ENCODE results near the gene HOXB9. TPM values are rescaled to one million over a fixed set of nuclear protein-coding genes. Genes with fewer than 3 reads are reported as not detected.

HOXB9 gene
- total and polyA plus RNA-seq, 8 donors: 0.09 to 0.61 (median 0.15) TPM; not detected in 2

DNA sequence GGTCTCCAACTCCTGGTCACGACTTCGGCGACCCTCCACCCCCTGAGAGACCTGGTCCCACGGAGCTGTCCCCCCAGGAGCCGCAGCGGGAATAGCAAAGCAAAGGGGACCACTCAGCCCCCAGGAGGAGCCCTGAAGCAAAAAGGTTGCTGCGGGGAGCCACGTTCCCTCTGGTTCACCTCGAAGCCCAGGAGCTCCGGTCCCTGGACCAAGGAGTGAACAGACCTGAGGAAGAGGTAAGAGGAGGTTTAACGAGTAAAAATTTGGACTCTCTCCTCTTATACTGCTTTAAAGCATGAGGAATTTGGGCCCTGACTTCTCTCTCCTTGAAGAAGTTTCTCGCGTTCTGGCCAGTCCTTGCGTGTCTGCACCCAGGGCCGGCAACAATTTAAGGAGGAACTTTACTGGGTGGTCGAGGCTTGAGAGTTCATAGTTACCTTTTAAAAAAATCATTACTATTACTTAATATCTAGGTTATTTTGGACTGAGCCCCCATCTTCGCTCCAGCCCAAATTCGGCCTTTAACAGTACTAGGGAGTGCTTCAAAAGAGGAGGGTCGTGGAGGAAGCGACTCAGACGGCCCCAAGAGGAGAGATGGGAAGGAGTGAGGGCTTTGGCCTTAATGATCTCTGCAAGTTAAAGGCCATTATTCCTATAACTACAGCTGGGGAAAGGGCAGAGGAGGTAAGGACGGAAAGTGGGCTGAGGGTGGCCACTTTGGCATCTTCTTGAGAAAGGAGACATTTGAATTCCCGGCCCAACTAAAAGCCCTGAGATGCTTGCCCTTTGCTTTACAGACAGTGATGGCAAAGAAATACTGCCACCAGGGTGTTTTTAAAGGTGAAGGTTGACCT lies 16.9 kb upstream of the HOXB9 start:
- Histone ChIP-seq H3K9me3 (no peaks in the 10 kb centered on the region), H3K4me3 (no peak overlapping the region), H3K27me3 (peaks cover 99 to 100% of the 10 kb centered on the region in 2 donors), H3K27ac (no peak overlapping the region), H3K4me1 (peaks cover 0 to 14% of the 10 kb centered on the region in 2 donors), H3K36me3 (no peaks in the 10 kb centered on the region)
- no peak for ATAC-seq
- TF ChIP-seq, protein P1, sequence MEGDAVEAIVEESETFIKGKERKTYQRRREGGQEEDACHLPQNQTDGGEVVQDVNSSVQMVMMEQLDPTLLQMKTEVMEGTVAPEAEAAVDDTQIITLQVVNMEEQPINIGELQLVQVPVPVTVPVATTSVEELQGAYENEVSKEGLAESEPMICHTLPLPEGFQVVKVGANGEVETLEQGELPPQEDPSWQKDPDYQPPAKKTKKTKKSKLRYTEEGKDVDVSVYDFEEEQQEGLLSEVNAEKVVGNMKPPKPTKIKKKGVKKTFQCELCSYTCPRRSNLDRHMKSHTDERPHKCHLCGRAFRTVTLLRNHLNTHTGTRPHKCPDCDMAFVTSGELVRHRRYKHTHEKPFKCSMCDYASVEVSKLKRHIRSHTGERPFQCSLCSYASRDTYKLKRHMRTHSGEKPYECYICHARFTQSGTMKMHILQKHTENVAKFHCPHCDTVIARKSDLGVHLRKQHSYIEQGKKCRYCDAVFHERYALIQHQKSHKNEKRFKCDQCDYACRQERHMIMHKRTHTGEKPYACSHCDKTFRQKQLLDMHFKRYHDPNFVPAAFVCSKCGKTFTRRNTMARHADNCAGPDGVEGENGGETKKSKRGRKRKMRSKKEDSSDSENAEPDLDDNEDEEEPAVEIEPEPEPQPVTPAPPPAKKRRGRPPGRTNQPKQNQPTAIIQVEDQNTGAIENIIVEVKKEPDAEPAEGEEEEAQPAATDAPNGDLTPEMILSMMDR (IDR thresholded peaks at IDR 0.05): no peak
- no peak for DNase-seq
- intact Hi-C loops (cut with DNase I): no loop called here

DNA sequence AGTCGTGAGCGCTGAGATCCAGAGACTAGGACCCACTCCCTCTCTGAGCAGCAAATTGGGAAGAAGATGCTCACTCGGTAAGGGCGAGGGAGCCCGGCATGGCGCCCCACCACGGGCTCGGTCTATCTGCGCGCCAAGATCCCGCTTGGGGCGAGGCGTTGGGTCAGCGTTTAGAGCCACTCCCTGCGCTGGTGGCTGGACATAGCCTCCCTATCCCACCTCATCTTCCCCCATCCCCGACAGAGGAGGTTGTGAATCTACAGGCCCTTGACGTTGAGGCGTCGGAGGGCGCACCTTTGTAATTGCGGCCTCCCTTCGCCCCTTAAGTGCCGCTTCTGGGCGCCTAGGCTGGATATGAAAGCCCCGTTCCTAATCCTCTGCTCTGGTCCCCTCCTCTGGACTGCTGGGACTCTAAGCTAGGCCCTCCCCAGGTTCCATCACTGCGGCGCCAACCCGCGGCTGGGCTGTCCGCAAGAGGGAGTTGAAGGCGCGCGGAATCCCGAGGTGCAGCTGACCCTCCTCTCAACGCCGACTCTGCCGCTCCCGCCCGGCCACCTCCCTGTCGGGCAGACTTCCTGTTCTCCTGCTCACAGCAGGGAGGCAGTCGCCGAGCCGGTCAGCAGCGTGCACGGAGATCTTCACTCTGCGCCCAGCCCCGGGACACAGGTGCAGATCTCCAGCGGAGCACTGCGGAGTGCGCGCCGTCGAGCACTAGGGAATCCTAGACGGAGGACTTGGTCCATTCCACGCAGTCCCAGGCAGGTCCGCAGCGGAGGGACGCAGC lies 16.1 kb upstream of the HOXB9 start:
- H3K27me3 ChIP-seq: peaks cover 99 to 100% of the 10 kb centered on the region in 2 donors
- no peak overlapping the region for H3K4me3 ChIP-seq
- H3K27ac ChIP-seq: no peak overlapping the region
- peaks cover 0 to 9% of the 10 kb centered on the region in 2 donors for H3K4me1 ChIP-seq
- no peaks in the 10 kb centered on the region for H3K9me3 ChIP-seq
- intact Hi-C loops (cut with DNase I): no loop called here
- TF ChIP-seq, protein P1 (IDR thresholded peaks at IDR 0.05): no peak
- no peaks in the 10 kb centered on the region for H3K36me3 ChIP-seq
- DNase-seq (peak in 1 of 4 donors; percentile 80), ATAC-seq (no peak)

DNA sequence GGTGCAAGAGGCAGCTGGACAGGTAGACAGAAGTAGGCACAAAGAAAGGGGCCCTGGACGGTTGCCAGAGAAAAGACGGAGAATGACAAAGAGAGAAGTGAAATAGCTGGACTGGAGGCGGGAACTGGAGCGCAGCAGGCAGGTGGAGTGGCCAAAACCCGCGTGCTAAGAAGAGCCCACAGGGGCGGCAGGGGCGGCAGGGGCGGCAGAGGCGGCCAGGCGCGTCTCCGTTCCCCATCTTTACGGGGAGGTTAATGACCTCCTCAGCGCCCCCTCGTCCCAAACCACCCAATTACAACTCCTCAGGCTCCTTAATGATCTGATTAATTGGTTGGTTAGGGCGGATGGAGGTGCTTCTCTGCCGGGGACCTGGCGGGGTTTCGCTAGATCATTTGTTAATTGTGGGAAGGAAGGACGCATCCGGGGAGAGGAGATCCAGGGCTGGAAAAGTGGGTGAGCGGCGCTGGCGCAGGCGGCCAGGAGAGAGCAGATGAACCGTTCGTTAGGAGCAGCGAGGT lies 15.4 kb upstream of the HOXB9 start:
- no peaks in the 10 kb centered on the region for H3K36me3 ChIP-seq
- no peak for DNase-seq
- H3K4me3 ChIP-seq: no peak overlapping the region
- intact Hi-C loops (cut with DNase I): no loop called here
- H3K9me3 ChIP-seq: no peaks in the 10 kb centered on the region
- no peak for ATAC-seq
- no peak overlapping the region for H3K27ac ChIP-seq
- peaks cover 99 to 100% of the 10 kb centered on the region in 2 donors for H3K27me3 ChIP-seq
- H3K4me1 ChIP-seq: peaks cover 0 to 6% of the 10 kb centered on the region in 2 donors
- TF ChIP-seq, protein P1 (IDR thresholded peaks at IDR 0.05): no peak

DNA sequence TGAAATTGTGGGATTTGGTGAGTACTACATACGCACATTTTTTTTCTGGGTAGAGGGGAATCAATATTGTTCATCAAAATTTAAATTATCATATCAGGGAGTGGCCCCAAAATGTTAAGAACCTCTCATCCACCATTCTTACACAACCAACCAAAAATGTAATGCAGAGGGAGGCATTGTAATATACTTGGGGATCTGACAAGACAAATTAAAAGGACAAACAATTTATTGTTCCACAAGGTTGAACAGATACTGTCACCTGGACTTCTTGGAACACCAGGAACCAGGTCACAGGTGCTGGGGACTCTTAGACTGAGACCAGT lies 14.7 kb upstream of the HOXB9 start:
- ATAC-seq (no peak), DNase-seq (no peak)
- intact Hi-C loops (cut with DNase I): no loop called here
- H3K36me3 ChIP-seq: no peaks in the 10 kb centered on the region
- TF ChIP-seq, protein P1 (IDR thresholded peaks at IDR 0.05): no peak
- no peak overlapping the region for H3K27ac ChIP-seq
- no peak overlapping the region for H3K4me3 ChIP-seq
- H3K27me3 ChIP-seq: peaks cover 99 to 100% of the 10 kb centered on the region in 2 donors
- H3K9me3 ChIP-seq: no peaks in the 10 kb centered on the region
- no peaks in the 10 kb centered on the region for H3K4me1 ChIP-seq
